DND-41 (cell line): ENCODE measurements around the gene GRK1.

Experiments used
- CTCF ChIP-seq: IDR thresholded peaks from 2 replicates; pipeline ENCODE4 v1.5.1; 2012; ENCODE audit warnings: borderline replicate concordance, low read length, moderate library complexity, mild to moderate bottlenecking; ENCODE audit not compliant: poor library complexity, severe bottlenecking; ENCODE audit errors: extremely low read depth
- EZH2 ChIP-seq: IDR thresholded peaks from 3 replicates; pipeline ENCODE4 v1.6.1; 2012; ENCODE audit warnings: borderline replicate concordance, low read depth, mild to moderate bottlenecking, moderate library complexity, low read length, inconsistent platforms; ENCODE audit not compliant: severe bottlenecking

GRCh38 chr13:113646376-113646775, 20.6 kb upstream of the GRK1 start:
- TF ChIP-seq EZH2 (no peak), CTCF (no peak)
